ENCODE measurements around the gene CLUH.

Gene CLUH

GRCh38 chr17:2647957-2648356 lies 63.6 kb downstream of the CLUH start:
- H3K27ac ChIP-seq (ENCODE audit: extremely low read depth, low read depth, low read length), result no peak overlapping the region
- no peak for TF ChIP-seq ZNF239 (tag by site-specific recombination; IDR thresholded peaks at IDR 0.05)
- no peak for TF ChIP-seq ZBTB48 (tag by site-specific recombination; IDR thresholded peaks at IDR 0.05)
- TF ChIP-seq ZNF600 (tag by site-specific recombination; IDR thresholded peaks at IDR 0.05), result no peak
- TF ChIP-seq TRIM28 (IDR thresholded peaks at IDR 0.05; ENCODE audit: borderline replicate concordance, low read length), result no peak
- no peak for TF ChIP-seq YY2 (tag by site-specific recombination; IDR thresholded peaks at IDR 0.05)
- no peak for TF ChIP-seq HOXA7 (CRISPR knock-in tag; IDR thresholded peaks at IDR 0.05; ENCODE audit: borderline replicate concordance)
- TF ChIP-seq, protein P1, sequence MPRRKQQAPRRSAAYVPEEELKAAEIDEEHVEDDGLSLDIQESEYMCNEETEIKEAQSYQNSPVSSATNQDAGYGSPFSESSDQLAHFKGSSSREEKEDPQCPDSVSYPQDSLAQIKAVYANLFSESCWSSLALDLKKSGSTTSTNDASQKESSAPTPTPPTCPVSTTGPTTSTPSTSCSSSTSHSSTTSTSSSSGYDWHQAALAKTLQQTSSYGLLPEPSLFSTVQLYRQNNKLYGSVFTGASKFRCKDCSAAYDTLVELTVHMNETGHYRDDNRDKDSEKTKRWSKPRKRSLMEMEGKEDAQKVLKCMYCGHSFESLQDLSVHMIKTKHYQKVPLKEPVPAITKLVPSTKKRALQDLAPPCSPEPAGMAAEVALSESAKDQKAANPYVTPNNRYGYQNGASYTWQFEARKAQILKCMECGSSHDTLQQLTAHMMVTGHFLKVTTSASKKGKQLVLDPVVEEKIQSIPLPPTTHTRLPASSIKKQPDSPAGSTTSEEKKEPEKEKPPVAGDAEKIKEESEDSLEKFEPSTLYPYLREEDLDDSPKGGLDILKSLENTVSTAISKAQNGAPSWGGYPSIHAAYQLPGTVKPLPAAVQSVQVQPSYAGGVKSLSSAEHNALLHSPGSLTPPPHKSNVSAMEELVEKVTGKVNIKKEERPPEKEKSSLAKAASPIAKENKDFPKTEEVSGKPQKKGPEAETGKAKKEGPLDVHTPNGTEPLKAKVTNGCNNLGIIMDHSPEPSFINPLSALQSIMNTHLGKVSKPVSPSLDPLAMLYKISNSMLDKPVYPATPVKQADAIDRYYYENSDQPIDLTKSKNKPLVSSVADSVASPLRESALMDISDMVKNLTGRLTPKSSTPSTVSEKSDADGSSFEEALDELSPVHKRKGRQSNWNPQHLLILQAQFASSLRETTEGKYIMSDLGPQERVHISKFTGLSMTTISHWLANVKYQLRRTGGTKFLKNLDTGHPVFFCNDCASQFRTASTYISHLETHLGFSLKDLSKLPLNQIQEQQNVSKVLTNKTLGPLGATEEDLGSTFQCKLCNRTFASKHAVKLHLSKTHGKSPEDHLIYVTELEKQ (tag by site-specific recombination; IDR thresholded peaks at IDR 0.05; ENCODE audit: borderline replicate concordance), result no peak
- no peak for TF ChIP-seq OVOL3 (tag by site-specific recombination; IDR thresholded peaks at IDR 0.05)
- TF ChIP-seq ZNF292 (tag by site-specific recombination; IDR thresholded peaks at IDR 0.05; ENCODE audit: borderline replicate concordance, low read depth), result no peak
- TF ChIP-seq YY1 (tag by site-specific recombination; IDR thresholded peaks at IDR 0.05), result no peak
- POLR2A ChIA-PET, result no interaction called here
- H3K4me3 ChIP-seq (ENCODE audit: low read depth, low read length), result no peak overlapping the region
- no peaks in the 10 kb centered on the region for H3K4me1 ChIP-seq (ENCODE audit: control insufficient read depth, insufficient read depth, low read length)
- peaks cover 26 to 33% of the 10 kb centered on the region in 2 experiments for H3K36me3 ChIP-seq (ENCODE audit: control insufficient read depth in 2 of 2, insufficient read depth in 1 of 2, low read length in 2 of 2)
- no peaks in the 10 kb centered on the region for H3K9me3 ChIP-seq (ENCODE audit: control insufficient read depth, insufficient read depth, low read depth, low read length)
- CTCF ChIA-PET, result no interaction called here

GRCh38 chr17:2644971-2645370 lies 66.6 kb downstream of the CLUH start:
- POLR2A ChIA-PET, result interaction anchor here (0.6 kb wide), 1 partner anchor 135 kb away, joined by 3 read pairs; no protein-coding TSS in a partner anchor
- Histone ChIP-seq H3K9me3 (ENCODE audit: control insufficient read depth, insufficient read depth, low read depth, low read length) (no peaks in the 10 kb centered on the region), H3K36me3 (ENCODE audit: control insufficient read depth in 2 of 2, insufficient read depth in 1 of 2, low read length in 2 of 2) (peaks cover 35 to 42% of the 10 kb centered on the region in 2 experiments), H3K4me3 (ENCODE audit: low read depth, low read length) (no peak overlapping the region), H3K27ac (ENCODE audit: extremely low read depth, low read depth, low read length) (no peak overlapping the region), H3K4me1 (ENCODE audit: control insufficient read depth, insufficient read depth, low read length) (no peaks in the 10 kb centered on the region)
- CTCF ChIA-PET, result interaction anchor here (0.6 kb wide), 1 partner anchor 26 kb away, joined by 4 read pairs; no protein-coding TSS in a partner anchor
- TF ChIP-seq REPIN1 (tag by site-specific recombination; IDR thresholded peaks at IDR 0.05; ENCODE audit: low read depth) (no peak), ZNF223 (tag by site-specific recombination; IDR thresholded peaks at IDR 0.05) (no peak), ZXDB (tag by site-specific recombination; IDR thresholded peaks at IDR 0.05) (no peak), ZNF449 (tag by site-specific recombination; IDR thresholded peaks at IDR 0.05) (no peak), ZNF843 (tag by site-specific recombination; IDR thresholded peaks at IDR 0.05) (no peak), KLF9 (tag by site-specific recombination; IDR thresholded peaks at IDR 0.05; ENCODE audit: low read depth) (no peak), ZNF391 (tag by site-specific recombination; IDR thresholded peaks at IDR 0.05; ENCODE audit: borderline replicate concordance, low read depth) (no peak), ZNF670 (tag by site-specific recombination; IDR thresholded peaks at IDR 0.05; ENCODE audit: low read depth) (no peak)
- TF ChIP-seq, protein P2, sequence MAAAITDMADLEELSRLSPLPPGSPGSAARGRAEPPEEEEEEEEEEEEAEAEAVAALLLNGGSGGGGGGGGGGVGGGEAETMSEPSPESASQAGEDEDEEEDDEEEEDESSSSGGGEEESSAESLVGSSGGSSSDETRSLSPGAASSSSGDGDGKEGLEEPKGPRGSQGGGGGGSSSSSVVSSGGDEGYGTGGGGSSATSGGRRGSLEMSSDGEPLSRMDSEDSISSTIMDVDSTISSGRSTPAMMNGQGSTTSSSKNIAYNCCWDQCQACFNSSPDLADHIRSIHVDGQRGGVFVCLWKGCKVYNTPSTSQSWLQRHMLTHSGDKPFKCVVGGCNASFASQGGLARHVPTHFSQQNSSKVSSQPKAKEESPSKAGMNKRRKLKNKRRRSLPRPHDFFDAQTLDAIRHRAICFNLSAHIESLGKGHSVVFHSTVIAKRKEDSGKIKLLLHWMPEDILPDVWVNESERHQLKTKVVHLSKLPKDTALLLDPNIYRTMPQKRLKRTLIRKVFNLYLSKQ (tag by site-specific recombination; IDR thresholded peaks at IDR 0.05; ENCODE audit: borderline replicate concordance), result no peak
